OCI-LY3 (cell line): ENCODE measurements around the gene KCNN2.
A peak's percentile ranks its signal among the peaks of the same experiment; 100 is the strongest.

Source experiments
- H2AFZ ChIP-seq: fragments of 200-600, 300-600 bp; shearing (Covaris generic); 2 replicates; pipeline ENCODE4 v1.6.0; 2014; ENCODE audit warnings: antibody characterized with exemption, low read depth, low read length
- H3K27ac ChIP-seq: fragments of 200-600, 300-600 bp; sonication (generic); 2 replicates; pipeline ENCODE4 v1.5.1; 2014; ENCODE audit warnings: mild to moderate bottlenecking, low read length, moderate library complexity, mixed read lengths
- H3K27me3 ChIP-seq: fragments of 200-600, 300-600 bp; sonication (generic); 2 replicates; pipeline ENCODE4 v1.6.1; 2014; ENCODE audit warnings: low read depth, low read length, mixed read lengths
- H3K36me3 ChIP-seq: fragments of 200-600, 300-600 bp; sonication (generic); replicated peaks from 2 replicates; pipeline ENCODE3; 2014; ENCODE audit warnings: low read depth, low read length, mixed read lengths
- H3K4me1 ChIP-seq: fragments of 300-600, 200-600 bp; sonication (generic); 2 replicates; pipeline ENCODE4 v1.6.1; 2014; ENCODE audit warnings: low read length, mixed read lengths
- H3K4me2 ChIP-seq: fragments of 200-600, 300-600 bp; sonication (generic); 2 replicates; pipeline ENCODE4 v1.6.1; 2014; ENCODE audit warnings: low read length, mixed read lengths
- H3K4me3 ChIP-seq: fragments of 300-600, 200-600 bp; sonication (generic); 2 replicates; pipeline ENCODE4 v1.5.1; 2014; ENCODE audit warnings: antibody characterized with exemption, mild to moderate bottlenecking, low read length, moderate library complexity
- H3K79me2 ChIP-seq: fragments of 300-600, 200-600 bp; shearing (Covaris generic); 2 replicates; pipeline ENCODE4 v1.6.1; 2014; ENCODE audit warnings: mild to moderate bottlenecking, low read length, mixed read lengths
- H3K9ac ChIP-seq: fragments of 300-600, 200-600 bp; shearing (Covaris generic); 2 replicates; pipeline ENCODE4 v1.6.0; 2014; ENCODE audit warnings: mild to moderate bottlenecking, low read length, moderate library complexity
- H3K9me3 ChIP-seq: fragments of 200-600, 300-600 bp; shearing (Covaris generic); 2 replicates; pipeline ENCODE4 v1.6.1; 2014; ENCODE audit warnings: low read length, mixed read lengths; ENCODE audit not compliant: insufficient read depth
- H4K20me1 ChIP-seq: fragments of 200-600, 300-600 bp; sonication (generic); 2 replicates; pipeline ENCODE4 v1.6.1; 2016; ENCODE audit warnings: low read length, mixed read lengths; ENCODE audit not compliant: insufficient read depth
- EZH2phosphoT487 ChIP-seq: fragments of 200-600 bp; shearing (Covaris generic); IDR thresholded peaks from 2 replicates; pipeline ENCODE4 v1.6.1; 2018; ENCODE audit warnings: antibody characterized with exemption, mixed run types, low read depth
- TF ChIP-seq, protein P1 (sequence below): fragments of 200-600, 300-600 bp; sonication (generic); IDR thresholded peaks from 2 replicates; pipeline ENCODE4 v1.5.1; 2014; ENCODE audit warnings: antibody characterized with exemption, low read length, low read depth

Gene KCNN2

DNA sequence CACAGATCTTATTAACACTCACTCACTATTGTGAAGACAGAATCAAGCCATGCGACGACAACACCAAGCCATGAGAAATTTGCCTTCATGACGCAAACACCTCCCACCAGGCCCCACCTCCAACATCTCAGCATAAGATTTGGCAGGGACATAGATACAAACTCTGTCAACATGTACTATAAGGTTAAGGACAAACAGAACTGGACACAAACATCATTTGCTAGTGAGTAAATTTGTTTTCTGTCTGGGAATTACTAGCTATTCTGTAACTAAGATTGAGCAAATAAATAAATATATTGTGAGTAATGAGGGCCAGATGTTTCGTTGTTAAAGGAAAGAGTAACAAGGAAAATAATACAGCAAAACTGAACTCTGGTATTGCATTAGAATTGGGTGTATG is 15.7 kb upstream of the KCNN2 start:
- Histone ChIP-seq H3K4me3 (no peak overlapping the region), H3K79me2 (no peaks in the 10 kb centered on the region), H3K9me3 (no peaks in the 10 kb centered on the region), H2AFZ (no peak overlapping the region), H3K4me2 (no peak overlapping the region), H3K4me1 (no peaks in the 10 kb centered on the region), H3K9ac (no peak overlapping the region), H3K36me3 (no peaks in the 10 kb centered on the region), H3K27ac (no peak overlapping the region), H3K27me3 (no peaks in the 10 kb centered on the region), H4K20me1 (no peaks in the 10 kb centered on the region)
- TF ChIP-seq EZH2phosphoT487: no peak
- TF ChIP-seq, protein P1, sequence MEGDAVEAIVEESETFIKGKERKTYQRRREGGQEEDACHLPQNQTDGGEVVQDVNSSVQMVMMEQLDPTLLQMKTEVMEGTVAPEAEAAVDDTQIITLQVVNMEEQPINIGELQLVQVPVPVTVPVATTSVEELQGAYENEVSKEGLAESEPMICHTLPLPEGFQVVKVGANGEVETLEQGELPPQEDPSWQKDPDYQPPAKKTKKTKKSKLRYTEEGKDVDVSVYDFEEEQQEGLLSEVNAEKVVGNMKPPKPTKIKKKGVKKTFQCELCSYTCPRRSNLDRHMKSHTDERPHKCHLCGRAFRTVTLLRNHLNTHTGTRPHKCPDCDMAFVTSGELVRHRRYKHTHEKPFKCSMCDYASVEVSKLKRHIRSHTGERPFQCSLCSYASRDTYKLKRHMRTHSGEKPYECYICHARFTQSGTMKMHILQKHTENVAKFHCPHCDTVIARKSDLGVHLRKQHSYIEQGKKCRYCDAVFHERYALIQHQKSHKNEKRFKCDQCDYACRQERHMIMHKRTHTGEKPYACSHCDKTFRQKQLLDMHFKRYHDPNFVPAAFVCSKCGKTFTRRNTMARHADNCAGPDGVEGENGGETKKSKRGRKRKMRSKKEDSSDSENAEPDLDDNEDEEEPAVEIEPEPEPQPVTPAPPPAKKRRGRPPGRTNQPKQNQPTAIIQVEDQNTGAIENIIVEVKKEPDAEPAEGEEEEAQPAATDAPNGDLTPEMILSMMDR: no peak

DNA sequence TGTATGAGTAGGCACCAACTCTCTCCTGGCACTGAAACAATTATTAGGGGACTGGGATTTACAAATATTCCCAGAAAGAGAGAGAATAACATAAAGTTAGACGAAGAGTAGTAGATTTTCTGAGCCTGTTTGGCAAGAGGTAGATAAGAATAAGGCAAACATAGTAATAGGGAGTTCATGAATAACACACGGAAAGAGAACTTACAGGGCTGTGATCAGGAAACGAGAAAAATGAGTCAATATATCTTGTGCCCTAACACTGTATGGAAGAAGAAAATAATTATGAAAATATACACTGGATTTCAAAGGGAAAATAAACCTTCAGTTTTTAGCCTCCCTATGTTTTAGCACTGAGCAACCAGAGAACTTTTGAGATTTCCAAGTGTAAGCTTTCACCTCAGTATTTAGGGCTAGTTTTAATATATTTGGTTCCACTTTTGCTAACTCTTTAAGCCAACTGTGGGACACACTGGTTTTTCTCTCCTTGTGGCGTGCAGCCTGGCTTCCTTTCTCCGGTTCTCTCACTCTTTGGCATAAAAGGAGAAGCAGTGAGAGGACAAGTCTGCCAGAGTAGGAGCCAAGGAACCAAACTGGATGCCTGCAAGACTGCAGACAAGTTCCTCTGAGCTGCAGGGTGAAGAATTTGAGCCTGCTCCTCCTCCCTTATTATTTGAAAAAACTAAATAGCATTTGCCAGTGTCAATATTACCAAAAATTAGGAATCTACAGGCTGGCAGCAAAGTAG is 6.6 kb upstream of the KCNN2 start:
- no peaks in the 10 kb centered on the region for H3K4me1 ChIP-seq
- H4K20me1 ChIP-seq: no peaks in the 10 kb centered on the region
- no peaks in the 10 kb centered on the region for H3K27me3 ChIP-seq
- H3K27ac ChIP-seq: no peak overlapping the region
- no peak overlapping the region for H3K4me2 ChIP-seq
- no peaks in the 10 kb centered on the region for H3K36me3 ChIP-seq
- no peak overlapping the region for H3K9ac ChIP-seq
- H2AFZ ChIP-seq: no peak overlapping the region
- TF ChIP-seq, protein P1: no peak
- no peak for TF ChIP-seq EZH2phosphoT487
- no peaks in the 10 kb centered on the region for H3K79me2 ChIP-seq
- no peaks in the 10 kb centered on the region for H3K9me3 ChIP-seq
- no peak overlapping the region for H3K4me3 ChIP-seq

DNA sequence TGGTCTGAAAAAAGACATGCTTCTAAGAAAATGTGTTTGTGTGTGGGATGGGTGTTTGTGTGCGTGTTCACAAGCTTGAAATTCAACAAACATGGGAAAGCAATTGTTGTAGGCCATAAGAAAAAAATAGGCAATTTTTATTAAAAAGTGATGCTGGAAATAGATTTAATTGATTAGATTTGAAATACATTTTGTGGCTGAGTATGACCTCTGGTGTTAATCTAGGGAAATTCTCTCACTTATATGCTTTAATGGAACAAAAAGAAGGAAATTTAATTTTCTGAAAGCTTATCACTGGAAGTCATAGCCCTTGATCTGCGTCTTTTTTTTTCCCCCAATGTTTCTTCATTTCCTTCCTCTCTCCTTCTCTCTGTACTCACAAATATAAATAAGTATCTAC is 3.5 kb upstream of the KCNN2 start:
- no peaks in the 10 kb centered on the region for H3K9me3 ChIP-seq
- no peaks in the 10 kb centered on the region for H3K36me3 ChIP-seq
- H3K27ac ChIP-seq: no peak overlapping the region
- no peak overlapping the region for H3K4me2 ChIP-seq
- no peaks in the 10 kb centered on the region for H3K4me1 ChIP-seq
- no peaks in the 10 kb centered on the region for H3K27me3 ChIP-seq
- H3K4me3 ChIP-seq: no peak overlapping the region
- no peaks in the 10 kb centered on the region for H3K79me2 ChIP-seq
- TF ChIP-seq, protein P1: peak; percentile 33
- TF ChIP-seq EZH2phosphoT487: no peak
- H2AFZ ChIP-seq: no peak overlapping the region
- H4K20me1 ChIP-seq: no peaks in the 10 kb centered on the region
- H3K9ac ChIP-seq: no peak overlapping the region

DNA sequence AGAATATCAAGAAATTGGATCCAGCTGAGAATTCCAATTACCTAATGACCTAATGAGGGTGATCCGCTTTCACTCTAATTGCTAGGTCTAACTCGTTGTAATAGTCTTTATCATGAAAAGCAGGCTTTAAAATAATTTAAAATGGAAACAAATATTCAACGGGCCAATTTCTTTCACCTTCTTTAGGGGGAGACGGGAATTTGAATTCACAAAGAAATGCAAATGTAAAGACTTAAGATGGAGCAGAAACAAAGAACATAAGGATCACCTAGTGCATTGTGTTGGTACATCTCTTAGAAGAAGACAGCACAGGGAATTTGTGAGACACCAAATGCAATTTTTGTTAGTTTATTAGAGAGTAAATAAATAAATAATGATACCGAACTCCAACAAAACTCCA is 1.5 kb upstream of the KCNN2 start:
- H3K4me3 ChIP-seq: no peak overlapping the region
- no peak overlapping the region for H3K4me2 ChIP-seq
- no peaks in the 10 kb centered on the region for H4K20me1 ChIP-seq
- H3K36me3 ChIP-seq: no peaks in the 10 kb centered on the region
- H3K4me1 ChIP-seq: no peaks in the 10 kb centered on the region
- TF ChIP-seq EZH2phosphoT487: no peak
- TF ChIP-seq, protein P1: no peak
- H3K9me3 ChIP-seq: no peaks in the 10 kb centered on the region
- no peaks in the 10 kb centered on the region for H3K79me2 ChIP-seq
- H3K9ac ChIP-seq: no peak overlapping the region
- no peak overlapping the region for H3K27ac ChIP-seq
- H3K27me3 ChIP-seq: no peaks in the 10 kb centered on the region
- H2AFZ ChIP-seq: no peak overlapping the region
